Activated naive CD8-positive, alpha-beta T cell treated with anti-CD3 and anti-CD28 coated beads for 36 hours (primary cell): ENCODE measurements around the gene USP25. TPM values are rescaled to one million over a fixed set of nuclear protein-coding genes. Genes with fewer than 3 reads are reported as not detected.

ENCODE experiments used
- DNase-seq: peaks from one replicate; pipeline ENCODE4 v3.0.0; 2021
- H3K27ac Mint-ChIP-seq: one replicate; pipeline ENCODE4 v1.8.0; 2022; ENCODE audit warnings: mild to moderate bottlenecking, moderate library complexity, mixed read lengths
- H3K27me3 Mint-ChIP-seq: one replicate; pipeline ENCODE4 v1.8.0; 2022; ENCODE audit warnings: mild to moderate bottlenecking, mixed read lengths
- H3K36me3 Mint-ChIP-seq: one replicate; pipeline ENCODE4 v1.8.0; 2021; ENCODE audit warnings: mild to moderate bottlenecking, mixed read lengths
- H3K4me1 Mint-ChIP-seq: one replicate; pipeline ENCODE4 v1.8.0; 2021; ENCODE audit warnings: mixed read lengths
- H3K4me3 Mint-ChIP-seq: one replicate; pipeline ENCODE4 v1.8.0; 2022; ENCODE audit warnings: mild to moderate bottlenecking, moderate library complexity, mixed read lengths
- H3K9me3 Mint-ChIP-seq: one replicate; pipeline ENCODE4 v1.8.0; 2022; ENCODE audit warnings: mixed read lengths
- total RNA-seq, 2 experiments: library from RNA; stranded (reverse); gene quantifications; one replicate each; pipeline ENCODE4 v1.2.3, GENCODE V29; 2021

The USP25 gene
- total RNA-seq, 2 experiments from 2014 or later: 34.9 to 36.4 TPM

- H3K27ac Mint-ChIP-seq: no peak overlapping the region
Observed at GRCh38 chr21:15839026-15839425, 109.2 kb downstream of the USP25 start.

GRCh38 chr21:15839601-15840000 is 109.8 kb downstream of the USP25 start:
- Mint-ChIP-seq H3K27me3 (no peaks in the 10 kb centered on the region), H3K4me3 (no peak overlapping the region), H3K27ac (no peak overlapping the region), H3K4me1 (no peaks in the 10 kb centered on the region), H3K36me3 (no peaks in the 10 kb centered on the region), H3K9me3 (no peaks in the 10 kb centered on the region)
- DNase-seq: no peak

More at GRCh38 chr21:15839026-15839425, 109.2 kb downstream of the USP25 start:
- H3K4me3 Mint-ChIP-seq: no peak overlapping the region
- no peaks in the 10 kb centered on the region for H3K27me3 Mint-ChIP-seq
- no peaks in the 10 kb centered on the region for H3K9me3 Mint-ChIP-seq
- DNase-seq: no peak
- H3K36me3 Mint-ChIP-seq: no peaks in the 10 kb centered on the region
- no peaks in the 10 kb centered on the region for H3K4me1 Mint-ChIP-seq

GRCh38 chr21:15840406-15840805 is 110.6 kb downstream of the USP25 start:
- no peaks in the 10 kb centered on the region for H3K36me3 Mint-ChIP-seq
- no peaks in the 10 kb centered on the region for H3K27me3 Mint-ChIP-seq
- DNase-seq: no peak
- H3K27ac Mint-ChIP-seq: no peak overlapping the region
- H3K4me3 Mint-ChIP-seq: no peak overlapping the region
- no peaks in the 10 kb centered on the region for H3K4me1 Mint-ChIP-seq
- H3K9me3 Mint-ChIP-seq: no peaks in the 10 kb centered on the region

GRCh38 chr21:15841856-15842564 is 112.2 kb downstream of the USP25 start:
- no peak overlapping the region for H3K27ac Mint-ChIP-seq
- H3K36me3 Mint-ChIP-seq: no peaks in the 10 kb centered on the region
- no peak for DNase-seq
- H3K4me3 Mint-ChIP-seq: no peak overlapping the region
- H3K9me3 Mint-ChIP-seq: no peaks in the 10 kb centered on the region
- peaks cover 2% of the 10 kb centered on the region for H3K4me1 Mint-ChIP-seq
- no peaks in the 10 kb centered on the region for H3K27me3 Mint-ChIP-seq

GRCh38 chr21:15842565-15842880 is 112.7 kb downstream of the USP25 start:
- DNase-seq: no peak
- no peaks in the 10 kb centered on the region for H3K36me3 Mint-ChIP-seq
- H3K9me3 Mint-ChIP-seq: no peaks in the 10 kb centered on the region
- no peak overlapping the region for H3K4me3 Mint-ChIP-seq
- peaks cover 2% of the 10 kb centered on the region for H3K4me1 Mint-ChIP-seq
- H3K27me3 Mint-ChIP-seq: no peaks in the 10 kb centered on the region
- no peak overlapping the region for H3K27ac Mint-ChIP-seq

- Mint-ChIP-seq H3K36me3 (peaks cover 3% of the 10 kb centered on the region), H3K9me3 (no peaks in the 10 kb centered on the region), H3K4me1 (peaks cover 2% of the 10 kb centered on the region), H3K4me3 (no peak overlapping the region), H3K27ac (no peak overlapping the region), H3K27me3 (no peaks in the 10 kb centered on the region)
- DNase-seq: no peak
Observed at GRCh38 chr21:15843766-15844165, 114.0 kb downstream of the USP25 start.

- H3K27me3 Mint-ChIP-seq: no peaks in the 10 kb centered on the region
- no peak overlapping the region for H3K4me3 Mint-ChIP-seq
- peaks cover 3% of the 10 kb centered on the region for H3K36me3 Mint-ChIP-seq
- DNase-seq: no peak
- H3K27ac Mint-ChIP-seq: no peak overlapping the region
- H3K9me3 Mint-ChIP-seq: no peaks in the 10 kb centered on the region
- H3K4me1 Mint-ChIP-seq: peaks cover 5% of the 10 kb centered on the region
Observed at GRCh38 chr21:15848634-15849560, 119.1 kb downstream of the USP25 start.

- Mint-ChIP-seq H3K36me3 (peaks cover 12% of the 10 kb centered on the region), H3K27me3 (no peaks in the 10 kb centered on the region), H3K4me3 (no peak overlapping the region)
Observed at GRCh38 chr21:15849927-15850326, 120.1 kb downstream of the USP25 start.

GRCh38 chr21:15850645-15851044 is 120.9 kb downstream of the USP25 start:
- Mint-ChIP-seq H3K4me1 (peaks cover 5% of the 10 kb centered on the region), H3K36me3 (peaks cover 16% of the 10 kb centered on the region), H3K4me3 (no peak overlapping the region), H3K9me3 (no peaks in the 10 kb centered on the region), H3K27me3 (no peaks in the 10 kb centered on the region), H3K27ac (no peak overlapping the region)
- no peak for DNase-seq

More at GRCh38 chr21:15849927-15850326, 120.1 kb downstream of the USP25 start:
- Mint-ChIP-seq H3K9me3 (no peaks in the 10 kb centered on the region), H3K27ac (no peak overlapping the region), H3K4me1 (peaks cover 5% of the 10 kb centered on the region)
- no peak for DNase-seq

- Mint-ChIP-seq H3K9me3 (no peaks in the 10 kb centered on the region), H3K27ac (no peak overlapping the region), H3K4me1 (peaks cover 3% of the 10 kb centered on the region), H3K36me3 (peaks cover 21% of the 10 kb centered on the region), H3K27me3 (no peaks in the 10 kb centered on the region), H3K4me3 (no peak overlapping the region)
- no peak for DNase-seq
Observed at GRCh38 chr21:15852146-15852545, 122.4 kb downstream of the USP25 start.

GRCh38 chr21:15853126-15853525 is 123.3 kb downstream of the USP25 start:
- Mint-ChIP-seq H3K4me3 (no peak overlapping the region), H3K36me3 (peaks cover 20% of the 10 kb centered on the region), H3K9me3 (no peaks in the 10 kb centered on the region), H3K4me1 (peaks cover 8% of the 10 kb centered on the region), H3K27ac (no peak overlapping the region), H3K27me3 (no peaks in the 10 kb centered on the region)
- no peak for DNase-seq

- no peak for DNase-seq
- H3K27ac Mint-ChIP-seq: no peak overlapping the region
- H3K4me3 Mint-ChIP-seq: no peak overlapping the region
- peaks cover 20% of the 10 kb centered on the region for H3K36me3 Mint-ChIP-seq
- H3K9me3 Mint-ChIP-seq: no peaks in the 10 kb centered on the region
- H3K27me3 Mint-ChIP-seq: no peaks in the 10 kb centered on the region
- peaks cover 6% of the 10 kb centered on the region for H3K4me1 Mint-ChIP-seq
Observed at GRCh38 chr21:15856813-15857212, 127.0 kb downstream of the USP25 start.

GRCh38 chr21:15857740-15858139 is 128.0 kb downstream of the USP25 start:
- Mint-ChIP-seq H3K27ac (no peak overlapping the region), H3K27me3 (no peaks in the 10 kb centered on the region), H3K36me3 (peaks cover 20% of the 10 kb centered on the region), H3K4me1 (peaks cover 6% of the 10 kb centered on the region), H3K9me3 (no peaks in the 10 kb centered on the region), H3K4me3 (no peak overlapping the region)
- DNase-seq: no peak

GRCh38 chr21:15860541-15860940 is 130.8 kb downstream of the USP25 start:
- Mint-ChIP-seq H3K4me3 (no peak overlapping the region), H3K4me1 (peaks cover 6% of the 10 kb centered on the region), H3K27me3 (no peaks in the 10 kb centered on the region), H3K36me3 (peaks cover 8% of the 10 kb centered on the region), H3K27ac (no peak overlapping the region), H3K9me3 (no peaks in the 10 kb centered on the region)
- DNase-seq: no peak

GRCh38 chr21:15868940-15869339 is 139.2 kb downstream of the USP25 start:
- Mint-ChIP-seq H3K4me3 (no peak overlapping the region), H3K36me3 (peaks cover 7% of the 10 kb centered on the region), H3K4me1 (no peaks in the 10 kb centered on the region), H3K27ac (no peak overlapping the region), H3K9me3 (no peaks in the 10 kb centered on the region), H3K27me3 (no peaks in the 10 kb centered on the region)
- no peak for DNase-seq
